ENCODE data around the gene PRKCE. TPM values are rescaled to one million over a fixed set of nuclear protein-coding genes. Genes with fewer than 3 reads are reported as not detected.

PRKCE gene
- total RNA-seq, 1 experiment from 2014 or later = 12.1 TPM

GRCh38 chr2:45616658-45617411 lies 34.6 kb upstream of the PRKCE start:
- H3K27me3 Mint-ChIP-seq (ENCODE audit: insufficient read depth, unreplicated experiment) = no peaks in the 10 kb centered on the region
- no TSS peak for BruUV-seq (replicated peaks)
- H3K4me3 Mint-ChIP-seq (ENCODE audit: unreplicated experiment) = no peak overlapping the region
- ChIA-PET POLR2A (interaction anchor here (1.2 to 1.3 kb wide), 3 partner anchors 9 to 319 kb away, joined by 3 to 7 read pairs (median 5); no protein-coding TSS in a partner anchor), CTCF (interaction anchor here (1.0 kb wide), 1 partner anchor 104 kb away, joined by 3 read pairs; no protein-coding TSS in a partner anchor)
- H3K4me1 Mint-ChIP-seq (ENCODE audit: insufficient read depth, unreplicated experiment) = peaks cover 23% of the 10 kb centered on the region
- intact Hi-C loops (cut with micrococcal nuclease) = no loop called here
- no peak for TF ChIP-seq CTCF (IDR thresholded peaks at IDR 0.05; ENCODE audit: unreplicated experiment)
- H3K27ac Mint-ChIP-seq (ENCODE audit: low read depth, unreplicated experiment) = no peak overlapping the region
- no peaks in the 10 kb centered on the region for H3K9me3 Mint-ChIP-seq (ENCODE audit: unreplicated experiment)
- DNase-seq (ENCODE audit: unreplicated experiment) = peak; percentile 67
- H3K36me3 Mint-ChIP-seq (ENCODE audit: insufficient read depth, unreplicated experiment) = no peaks in the 10 kb centered on the region

GRCh38 chr2:45617496-45617895 lies 34.0 kb upstream of the PRKCE start:
- no peak for DNase-seq (ENCODE audit: unreplicated experiment)
- Mint-ChIP-seq H3K4me1 (ENCODE audit: insufficient read depth, unreplicated experiment) (peaks cover 17% of the 10 kb centered on the region), H3K27me3 (ENCODE audit: insufficient read depth, unreplicated experiment) (no peaks in the 10 kb centered on the region), H3K4me3 (ENCODE audit: unreplicated experiment) (no peak overlapping the region), H3K36me3 (ENCODE audit: insufficient read depth, unreplicated experiment) (no peaks in the 10 kb centered on the region), H3K27ac (ENCODE audit: low read depth, unreplicated experiment) (no peak overlapping the region), H3K9me3 (ENCODE audit: unreplicated experiment) (no peaks in the 10 kb centered on the region)
- BruUV-seq (replicated peaks) = no TSS peak
- intact Hi-C loops (cut with micrococcal nuclease) = no loop called here
- POLR2A ChIA-PET = interaction anchor here (0.6 to 1.3 kb wide), 5 partner anchors 8 to 318 kb away, joined by 3 to 7 read pairs (median 4); no protein-coding TSS in a partner anchor
- CTCF ChIA-PET = interaction anchor here (0.6 to 1.3 kb wide), 4 partner anchors 32 to 325 kb away, joined by 3 to 6 read pairs (median 4); no protein-coding TSS in a partner anchor
- no peak for TF ChIP-seq CTCF (IDR thresholded peaks at IDR 0.05; ENCODE audit: unreplicated experiment)

- DNase-seq (ENCODE audit: unreplicated experiment) = no peak
- Mint-ChIP-seq H3K27me3 (ENCODE audit: insufficient read depth, unreplicated experiment) (no peaks in the 10 kb centered on the region), H3K27ac (ENCODE audit: low read depth, unreplicated experiment) (no peak overlapping the region), H3K36me3 (ENCODE audit: insufficient read depth, unreplicated experiment) (no peaks in the 10 kb centered on the region), H3K4me3 (ENCODE audit: unreplicated experiment) (no peak overlapping the region), H3K9me3 (ENCODE audit: unreplicated experiment) (no peaks in the 10 kb centered on the region), H3K4me1 (ENCODE audit: insufficient read depth, unreplicated experiment) (no peaks in the 10 kb centered on the region)
- ChIA-PET CTCF (no interaction called here), POLR2A (no interaction called here)
- BruUV-seq (replicated peaks) = no TSS peak
- no peak for TF ChIP-seq CTCF (IDR thresholded peaks at IDR 0.05; ENCODE audit: unreplicated experiment)
- intact Hi-C loops (cut with micrococcal nuclease) = no loop called here
Observed at GRCh38 chr2:45622336-45623075, 29.0 kb upstream of the PRKCE start.

- intact Hi-C loops (cut with micrococcal nuclease) = no loop called here
- POLR2A ChIA-PET = no interaction called here
- no peak for DNase-seq (ENCODE audit: unreplicated experiment)
- no peaks in the 10 kb centered on the region for H3K4me1 Mint-ChIP-seq (ENCODE audit: insufficient read depth, unreplicated experiment)
- H3K4me3 Mint-ChIP-seq (ENCODE audit: unreplicated experiment) = no peak overlapping the region
- CTCF ChIA-PET = interaction anchor here (0.5 to 0.8 kb wide), 2 partner anchors 160 to 407 kb away, joined by 3 to 4 read pairs; no protein-coding TSS in a partner anchor
- no peaks in the 10 kb centered on the region for H3K9me3 Mint-ChIP-seq (ENCODE audit: unreplicated experiment)
- H3K27me3 Mint-ChIP-seq (ENCODE audit: insufficient read depth, unreplicated experiment) = no peaks in the 10 kb centered on the region
- no peak for TF ChIP-seq CTCF (IDR thresholded peaks at IDR 0.05; ENCODE audit: unreplicated experiment)
- H3K36me3 Mint-ChIP-seq (ENCODE audit: insufficient read depth, unreplicated experiment) = no peaks in the 10 kb centered on the region
- H3K27ac Mint-ChIP-seq (ENCODE audit: low read depth, unreplicated experiment) = no peak overlapping the region
- no TSS peak for BruUV-seq (replicated peaks)
Observed at GRCh38 chr2:45623098-45623497, 28.4 kb upstream of the PRKCE start.

All from MCF 10A (cell line).